Measurements from ENCODE around the gene AP4B1.
A peak's percentile ranks its signal among the peaks of the same experiment; 100 is the strongest.
"Not testable (repeated sequence)": the region's sequence is repeated elsewhere in the genome, so short reads cannot be mapped to it uniquely, and the experiment has no call there.

The AP4B1 gene

GRCh38 chr1:113904674-113905434, at the start of gene AP4B1, which contains the start of gene DCLRE1B:
Gene AP4B1, minus strand, starts transcription at chr1:113904799. Its CDS starts 82 bp downstream, at chr1:113904717.
Gene DCLRE1B, plus strand, starts transcription at chr1:113905326. Its CDS starts 261 bp downstream, at chr1:113905587.
- peak within 1 kb of the TSS; percentile 98 for H3K27ac Mint-ChIP-seq
- peak; percentile 96 for DNase-seq
- H3K4me3 Mint-ChIP-seq: peak within 1 kb of the TSS; percentile 98
- peaks cover 85% of the 10 kb centered on the region for H3K36me3 Mint-ChIP-seq (ENCODE audit: low read depth)
- H3K9me3 Mint-ChIP-seq: no peaks in the 10 kb centered on the region
- H3K27me3 Mint-ChIP-seq: no peaks in the 10 kb centered on the region
- peaks cover 58% of the 10 kb centered on the region for H3K4me1 Mint-ChIP-seq (ENCODE audit: low read depth)

- Mint-ChIP-seq H3K9me3 (no peaks in the 10 kb centered on the region), H3K27me3 (no peaks in the 10 kb centered on the region), H3K4me1 (ENCODE audit: low read depth) (peaks cover 74% of the 10 kb centered on the region), H3K4me3 (no peak overlapping the region), H3K36me3 (ENCODE audit: low read depth) (peaks cover 68% of the 10 kb centered on the region), H3K27ac (peak overlapping the region; percentile 80)
- DNase-seq: no peak
Observed at GRCh38 chr1:113951719-113952118, 47.1 kb upstream of the AP4B1 start.

GRCh38 chr1:113950908-113951307, 46.3 kb upstream of the AP4B1 start:
- H3K9me3 Mint-ChIP-seq: no peaks in the 10 kb centered on the region
- no peak overlapping the region for H3K4me3 Mint-ChIP-seq
- H3K4me1 Mint-ChIP-seq (ENCODE audit: low read depth): peaks cover 78% of the 10 kb centered on the region
- DNase-seq: no peak
- H3K27me3 Mint-ChIP-seq: no peaks in the 10 kb centered on the region
- H3K36me3 Mint-ChIP-seq (ENCODE audit: low read depth): peaks cover 66% of the 10 kb centered on the region
- H3K27ac Mint-ChIP-seq: peak overlapping the region; percentile 50

- Mint-ChIP-seq H3K36me3 (ENCODE audit: low read depth) (peaks cover 62% of the 10 kb centered on the region), H3K27ac (peak overlapping the region; percentile 89), H3K27me3 (no peaks in the 10 kb centered on the region), H3K4me1 (ENCODE audit: low read depth) (peaks cover 78% of the 10 kb centered on the region), H3K4me3 (no peak overlapping the region), H3K9me3 (no peaks in the 10 kb centered on the region)
- DNase-seq: no peak
Observed at GRCh38 chr1:113949007-113949406, 44.4 kb upstream of the AP4B1 start.

- not testable (repeated sequence) for H3K9me3 Mint-ChIP-seq, H3K27me3 Mint-ChIP-seq, DNase-seq
- peaks cover 79% of the 10 kb centered on the region for H3K4me1 Mint-ChIP-seq (ENCODE audit: low read depth)
- peaks cover 61% of the 10 kb centered on the region for H3K36me3 Mint-ChIP-seq (ENCODE audit: low read depth)
- peak overlapping the region; percentile 89 for H3K27ac Mint-ChIP-seq
- peak overlapping the region; percentile 53 for H3K4me3 Mint-ChIP-seq
Observed at GRCh38 chr1:113948151-113948550, 43.6 kb upstream of the AP4B1 start.

- peaks cover 60% of the 10 kb centered on the region for H3K36me3 Mint-ChIP-seq (ENCODE audit: low read depth)
Observed at GRCh38 chr1:113947388-113948107, 42.9 kb upstream of the AP4B1 start.

GRCh38 chr1:113946678-113947387, 42.2 kb upstream of the AP4B1 start:
- H3K27ac Mint-ChIP-seq: peak overlapping the region; percentile 89
- peaks cover 78% of the 10 kb centered on the region for H3K4me1 Mint-ChIP-seq (ENCODE audit: low read depth)
- no peaks in the 10 kb centered on the region for H3K27me3 Mint-ChIP-seq
- peaks cover 61% of the 10 kb centered on the region for H3K36me3 Mint-ChIP-seq (ENCODE audit: low read depth)
- no peak for DNase-seq
- no peaks in the 10 kb centered on the region for H3K9me3 Mint-ChIP-seq
- peak overlapping the region; percentile 53 for H3K4me3 Mint-ChIP-seq

More at GRCh38 chr1:113947388-113948107, 42.9 kb upstream of the AP4B1 start:
- H3K9me3 Mint-ChIP-seq: no peaks in the 10 kb centered on the region
- H3K27me3 Mint-ChIP-seq: no peaks in the 10 kb centered on the region
- no peak for DNase-seq
- H3K4me1 Mint-ChIP-seq (ENCODE audit: low read depth): peaks cover 79% of the 10 kb centered on the region
- H3K4me3 Mint-ChIP-seq: peak overlapping the region; percentile 53
- H3K27ac Mint-ChIP-seq: peak overlapping the region; percentile 89

GRCh38 chr1:113946112-113946511, 41.5 kb upstream of the AP4B1 start:
- Mint-ChIP-seq H3K27ac (peak overlapping the region; percentile 89), H3K4me1 (ENCODE audit: low read depth) (peaks cover 75% of the 10 kb centered on the region), H3K27me3 (no peaks in the 10 kb centered on the region), H3K36me3 (ENCODE audit: low read depth) (peaks cover 58% of the 10 kb centered on the region), H3K4me3 (peak overlapping the region; percentile 7), H3K9me3 (no peaks in the 10 kb centered on the region)
- no peak for DNase-seq

GRCh38 chr1:113945329-113945728, 40.7 kb upstream of the AP4B1 start:
- DNase-seq: no peak
- no peak overlapping the region for H3K27ac Mint-ChIP-seq
- H3K4me3 Mint-ChIP-seq: no peak overlapping the region
- H3K4me1 Mint-ChIP-seq (ENCODE audit: low read depth): peaks cover 75% of the 10 kb centered on the region
- H3K27me3 Mint-ChIP-seq: no peaks in the 10 kb centered on the region
- H3K9me3 Mint-ChIP-seq: no peaks in the 10 kb centered on the region
- peaks cover 60% of the 10 kb centered on the region for H3K36me3 Mint-ChIP-seq (ENCODE audit: low read depth)

- H3K4me3 Mint-ChIP-seq: no peak overlapping the region
- peaks cover 55% of the 10 kb centered on the region for H3K36me3 Mint-ChIP-seq (ENCODE audit: low read depth)
- DNase-seq: no peak
- H3K27ac Mint-ChIP-seq: no peak overlapping the region
- H3K9me3 Mint-ChIP-seq: no peaks in the 10 kb centered on the region
- no peaks in the 10 kb centered on the region for H3K27me3 Mint-ChIP-seq
- H3K4me1 Mint-ChIP-seq (ENCODE audit: low read depth): peaks cover 79% of the 10 kb centered on the region
Observed at GRCh38 chr1:113943028-113943811, 38.6 kb upstream of the AP4B1 start.

- H3K27ac Mint-ChIP-seq: no peak overlapping the region
- DNase-seq: no peak
- no peaks in the 10 kb centered on the region for H3K9me3 Mint-ChIP-seq
- no peak overlapping the region for H3K4me3 Mint-ChIP-seq
- peaks cover 58% of the 10 kb centered on the region for H3K36me3 Mint-ChIP-seq (ENCODE audit: low read depth)
- no peaks in the 10 kb centered on the region for H3K27me3 Mint-ChIP-seq
- peaks cover 79% of the 10 kb centered on the region for H3K4me1 Mint-ChIP-seq (ENCODE audit: low read depth)
Observed at GRCh38 chr1:113942527-113942926, 37.9 kb upstream of the AP4B1 start.

GRCh38 chr1:113941245-113941559, 36.6 kb upstream of the AP4B1 start:
- DNase-seq: no peak
- Mint-ChIP-seq H3K9me3 (no peaks in the 10 kb centered on the region), H3K27ac (peak overlapping the region; percentile 85), H3K36me3 (ENCODE audit: low read depth) (peaks cover 55% of the 10 kb centered on the region), H3K27me3 (no peaks in the 10 kb centered on the region), H3K4me1 (ENCODE audit: low read depth) (peaks cover 79% of the 10 kb centered on the region), H3K4me3 (peak overlapping the region; percentile 68)

GRCh38 chr1:113940365-113941244, 36.0 kb upstream of the AP4B1 start:
- peaks cover 79% of the 10 kb centered on the region for H3K4me1 Mint-ChIP-seq (ENCODE audit: low read depth)
- H3K9me3 Mint-ChIP-seq: no peaks in the 10 kb centered on the region
- peak overlapping the region; percentile 68 for H3K4me3 Mint-ChIP-seq
- H3K27ac Mint-ChIP-seq: peak overlapping the region; percentile 85
- DNase-seq: peak; percentile 59
- no peaks in the 10 kb centered on the region for H3K27me3 Mint-ChIP-seq
- peaks cover 53% of the 10 kb centered on the region for H3K36me3 Mint-ChIP-seq (ENCODE audit: low read depth)

Measured in activated T-cell treated with anti-CD3 and anti-CD28 coated beads, Interleukin-2, amount 50 U/mL, for 24 hours (primary cell).